BJ (cell line): ENCODE measurements around the gene SARDH. TPM values are rescaled to one million over a fixed set of nuclear protein-coding genes. Genes with fewer than 3 reads are reported as not detected.

Experiments used
- CTCF ChIA-PET: fragments of 350-600 bp; formaldehyde crosslinking; extraction: SDS; loops from one replicate; lab custom pipeline; 2021; ENCODE audit warnings: antibody characterized with exemption, inconsistent platforms; lab: Yijun Ruan, JAX
- POLR2A ChIA-PET: fragments of 300-600 bp; sonication (Branson Sonifier 250); formaldehyde crosslinking; extraction: SDS; loops from one replicate; lab custom pipeline; 2021; ENCODE audit warnings: antibody characterized with exemption; lab: Charles Lee
- DNase-seq: peaks from one replicate; pipeline ENCODE4 v3.0.0-alpha.2; 2011; ENCODE audit warnings: low read depth
- H3K27me3 ChIP-seq: 2 replicates; pipeline ENCODE4 v1.6.0; 2011; ENCODE audit warnings: low read length; ENCODE audit not compliant: control insufficient read depth, insufficient read depth
- H3K36me3 ChIP-seq: 2 replicates; pipeline ENCODE4 v1.5.1; 2011; ENCODE audit warnings: low read length; ENCODE audit not compliant: control insufficient read depth, insufficient read depth
- H3K4me3 ChIP-seq: 2 replicates; pipeline ENCODE4 v1.5.1; 2011; ENCODE audit warnings: low read depth, mild to moderate bottlenecking, control low read depth, low read length
- polyA plus RNA-seq: library from polyadenylated mRNA; depleted of rRNA; stranded (reverse); fragments of >200 nt; gene quantifications from 2 replicates; pipeline ENCODE4 v1.2.3, GENCODE V29; 2011
- TF ChIP-seq, protein P1 (sequence below): IDR thresholded peaks from 2 replicates; pipeline ENCODE4 v1.5.1; 2011; ENCODE audit warnings: low read depth, mild to moderate bottlenecking, control low read depth, inconsistent platforms, low read length, moderate library complexity; ENCODE audit not compliant: insufficient read depth

SARDH gene
- polyA plus RNA-seq, 1 experiment = 0.53 TPM

DNA sequence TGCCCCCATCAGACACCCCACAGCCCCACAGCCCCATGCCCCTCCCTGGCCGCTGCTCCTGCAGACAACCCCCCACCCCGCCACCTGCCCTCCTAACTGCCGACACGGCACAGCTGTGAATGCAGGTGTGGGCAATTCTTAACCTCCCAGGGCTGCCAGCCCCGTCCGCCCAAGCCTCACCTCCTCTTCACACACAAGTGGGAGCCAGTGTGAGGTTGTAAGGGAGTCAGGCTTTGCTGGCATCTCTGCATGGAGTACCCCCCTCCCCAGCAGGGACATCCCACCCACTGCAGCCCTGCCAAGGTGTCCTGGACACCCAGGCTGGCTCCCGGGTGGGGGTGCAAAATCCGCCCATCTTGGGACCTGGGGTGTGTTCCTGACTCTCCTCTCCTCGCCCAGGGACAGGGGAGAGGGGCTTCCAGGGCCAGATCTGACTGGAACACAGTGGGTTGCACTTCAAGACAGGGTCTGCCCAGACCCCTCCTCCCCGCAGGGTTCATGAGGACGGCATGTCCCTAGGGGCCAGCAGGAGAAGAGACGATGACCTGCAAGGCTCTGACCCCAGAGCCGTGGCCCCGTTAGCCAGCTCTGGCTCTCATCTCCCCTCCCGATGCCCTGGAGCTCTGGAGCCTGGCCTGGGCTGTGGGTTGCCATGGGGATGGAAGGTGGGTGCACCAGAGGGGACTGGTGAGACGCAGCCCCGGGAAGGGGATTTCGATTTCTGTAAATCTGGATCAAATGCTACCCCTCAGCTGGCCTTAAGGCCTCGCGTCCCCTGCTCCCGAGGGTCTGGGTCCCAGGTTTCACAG is 34.4 kb downstream of the SARDH start:
- peaks cover 12% of the 10 kb centered on the region for H3K27me3 ChIP-seq
- H3K4me3 ChIP-seq = no peak overlapping the region
- TF ChIP-seq, protein P1, sequence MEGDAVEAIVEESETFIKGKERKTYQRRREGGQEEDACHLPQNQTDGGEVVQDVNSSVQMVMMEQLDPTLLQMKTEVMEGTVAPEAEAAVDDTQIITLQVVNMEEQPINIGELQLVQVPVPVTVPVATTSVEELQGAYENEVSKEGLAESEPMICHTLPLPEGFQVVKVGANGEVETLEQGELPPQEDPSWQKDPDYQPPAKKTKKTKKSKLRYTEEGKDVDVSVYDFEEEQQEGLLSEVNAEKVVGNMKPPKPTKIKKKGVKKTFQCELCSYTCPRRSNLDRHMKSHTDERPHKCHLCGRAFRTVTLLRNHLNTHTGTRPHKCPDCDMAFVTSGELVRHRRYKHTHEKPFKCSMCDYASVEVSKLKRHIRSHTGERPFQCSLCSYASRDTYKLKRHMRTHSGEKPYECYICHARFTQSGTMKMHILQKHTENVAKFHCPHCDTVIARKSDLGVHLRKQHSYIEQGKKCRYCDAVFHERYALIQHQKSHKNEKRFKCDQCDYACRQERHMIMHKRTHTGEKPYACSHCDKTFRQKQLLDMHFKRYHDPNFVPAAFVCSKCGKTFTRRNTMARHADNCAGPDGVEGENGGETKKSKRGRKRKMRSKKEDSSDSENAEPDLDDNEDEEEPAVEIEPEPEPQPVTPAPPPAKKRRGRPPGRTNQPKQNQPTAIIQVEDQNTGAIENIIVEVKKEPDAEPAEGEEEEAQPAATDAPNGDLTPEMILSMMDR = no peak
- no peaks in the 10 kb centered on the region for H3K36me3 ChIP-seq
- no peak for DNase-seq
- POLR2A ChIA-PET = no interaction called here
- CTCF ChIA-PET = no interaction called here

DNA sequence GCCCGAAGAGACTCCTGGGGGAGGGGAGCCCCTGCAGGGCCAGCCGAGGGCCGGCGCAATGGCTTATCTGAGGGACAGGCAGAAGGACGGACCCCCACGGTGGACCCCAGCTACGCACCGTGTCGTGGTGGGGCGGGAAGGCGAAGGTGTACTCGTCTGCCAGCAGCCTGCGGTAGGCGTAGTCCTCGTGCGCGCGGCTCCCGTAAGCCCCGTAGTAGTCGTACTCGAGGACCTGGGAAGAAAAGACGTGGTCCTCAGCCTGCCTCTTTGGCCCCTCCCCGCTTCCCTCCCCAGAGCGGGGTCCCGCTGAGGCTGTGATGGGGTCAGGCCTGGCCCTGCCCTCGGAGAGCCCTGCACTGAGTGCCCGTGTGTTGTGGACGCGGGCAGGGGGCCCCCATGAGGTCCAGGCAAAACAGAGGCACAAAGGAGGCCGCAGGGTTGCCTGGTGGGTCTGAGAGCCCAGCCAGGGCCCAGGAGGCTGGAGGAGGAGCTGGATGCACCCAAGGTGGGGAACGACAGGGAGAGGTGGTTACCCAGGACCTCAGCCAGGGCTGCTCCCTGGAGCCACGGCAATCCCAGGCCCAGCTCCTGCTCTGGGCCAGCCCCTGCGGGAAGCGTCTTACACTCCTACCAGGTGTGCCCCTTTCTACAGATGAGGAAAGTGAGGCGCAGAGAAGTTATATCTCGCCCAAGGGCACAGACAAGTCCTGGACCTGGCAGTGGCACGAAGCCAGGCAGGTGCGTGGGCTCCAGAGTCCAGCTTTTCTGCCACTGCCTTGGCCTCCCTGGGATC is 35.2 kb downstream of the SARDH start:
- POLR2A ChIA-PET = no interaction called here
- Histone ChIP-seq H3K27me3 (peaks cover 12% of the 10 kb centered on the region), H3K4me3 (no peak overlapping the region), H3K36me3 (no peaks in the 10 kb centered on the region)
- no peak for DNase-seq
- CTCF ChIA-PET = no interaction called here
- TF ChIP-seq, protein P1 = no peak

DNA sequence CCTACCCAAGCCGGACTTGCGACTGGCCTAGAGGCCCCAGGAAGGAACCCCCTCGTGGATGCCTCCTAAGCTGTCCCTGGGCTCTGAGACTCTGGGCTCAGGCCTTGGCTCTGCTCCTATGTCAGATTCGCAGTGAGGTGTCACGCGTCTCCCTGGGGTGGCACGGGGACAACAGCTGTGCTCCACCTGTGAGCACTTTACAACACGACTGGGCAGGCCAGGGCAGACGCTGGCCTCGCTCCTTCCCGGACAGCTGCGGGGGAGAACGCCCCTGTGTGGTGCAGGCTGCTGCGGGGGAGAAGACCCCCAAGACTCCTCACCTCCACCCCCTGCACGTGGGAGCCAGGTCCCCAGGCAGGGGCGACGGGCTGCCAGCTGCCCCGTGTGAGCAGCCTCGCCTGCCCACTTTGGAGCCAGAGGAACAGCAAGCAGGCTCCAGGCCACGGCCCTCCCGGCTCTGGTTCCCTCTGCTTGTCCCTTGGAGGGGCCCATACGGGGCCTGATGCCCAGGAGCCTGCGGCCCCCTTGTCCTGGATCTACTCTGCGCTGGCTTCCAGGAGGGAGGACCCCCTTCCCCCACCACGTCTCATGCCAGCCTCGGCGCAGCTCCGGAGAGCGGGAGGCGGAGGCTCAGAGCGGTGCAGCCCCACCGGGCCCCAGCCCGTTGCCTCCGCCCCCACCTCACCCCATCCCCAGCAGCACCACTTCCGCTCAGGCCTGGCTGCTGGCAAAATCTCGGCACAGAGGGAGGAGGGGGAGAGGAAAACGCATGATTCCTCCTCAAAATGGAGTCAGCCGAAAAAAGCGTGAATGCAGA is 36.0 kb downstream of the SARDH start:
- Histone ChIP-seq H3K27me3 (peaks cover 12% of the 10 kb centered on the region), H3K4me3 (no peak overlapping the region), H3K36me3 (no peaks in the 10 kb centered on the region)
- ChIA-PET CTCF (interaction anchor here (0.6 to 2.5 kb wide), 4 partner anchors 12 to 78 kb away, joined by 3 to 8 read pairs (median 4); no protein-coding TSS in a partner anchor), POLR2A (no interaction called here)
- DNase-seq = no peak
- TF ChIP-seq, protein P1 = no peak

DNA sequence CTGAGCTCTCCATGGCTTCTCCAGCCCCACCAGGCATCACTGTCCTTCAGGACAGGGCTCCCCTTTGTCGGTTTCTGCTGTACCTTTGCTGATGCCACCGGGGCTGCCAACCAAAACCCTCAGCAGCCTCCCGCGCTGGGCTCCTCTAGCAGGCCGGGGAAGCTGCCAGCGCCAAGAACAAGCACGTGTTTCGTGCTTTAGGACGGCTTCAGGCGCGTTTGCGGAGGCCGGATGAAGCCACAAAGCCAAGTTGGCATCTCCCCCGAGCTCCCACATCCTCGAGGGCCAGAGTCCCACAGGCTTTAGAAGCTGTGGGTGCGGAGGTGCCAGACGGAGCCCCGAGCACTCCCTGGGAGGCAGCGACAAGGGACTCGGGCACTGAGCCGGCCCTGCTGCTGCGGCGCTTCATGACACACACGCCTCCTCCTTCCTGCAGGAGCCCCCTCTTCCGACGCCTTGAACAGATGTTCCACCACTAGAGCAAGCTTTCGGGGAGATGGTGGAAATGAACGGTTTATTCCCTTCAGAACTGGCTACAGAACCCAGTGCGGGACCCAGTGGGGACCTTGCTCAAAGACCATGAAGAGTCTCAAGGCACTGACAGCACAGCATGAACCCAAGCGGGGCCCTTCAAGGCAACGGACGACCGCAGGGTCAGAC is 36.7 kb downstream of the SARDH start:
- no peak for DNase-seq
- ChIA-PET POLR2A (no interaction called here), CTCF (interaction anchor here (1.2 to 2.5 kb wide), 3 partner anchors 12 to 293 kb away, joined by 4 to 8 read pairs (median 5); no protein-coding TSS in a partner anchor)
- Histone ChIP-seq H3K27me3 (peaks cover 12% of the 10 kb centered on the region), H3K36me3 (no peaks in the 10 kb centered on the region), H3K4me3 (no peak overlapping the region)
- TF ChIP-seq, protein P1 = no peak
